Measurements from ENCODE around the gene PON3.

DNA sequence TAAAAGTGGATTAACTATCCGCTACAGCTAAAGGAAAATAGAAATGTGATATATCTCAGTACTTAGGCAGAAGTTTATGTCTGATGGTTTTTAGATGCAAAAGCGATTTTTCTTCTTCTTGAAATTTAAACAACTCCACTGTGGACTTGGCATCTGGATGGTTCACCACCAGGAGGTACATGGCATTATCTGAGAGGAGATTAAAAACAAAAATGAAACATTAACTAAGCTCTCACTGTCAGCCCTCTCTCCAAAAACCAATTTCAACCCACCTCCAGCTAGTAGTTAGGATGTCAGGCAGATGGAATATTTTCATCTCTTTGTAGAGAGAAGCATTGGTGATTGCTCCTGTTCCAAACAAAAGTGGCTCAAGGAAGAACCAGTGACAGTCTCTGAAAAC is 84.8 kb downstream of the PON3 start:
- TF ChIP-seq, protein P1, sequence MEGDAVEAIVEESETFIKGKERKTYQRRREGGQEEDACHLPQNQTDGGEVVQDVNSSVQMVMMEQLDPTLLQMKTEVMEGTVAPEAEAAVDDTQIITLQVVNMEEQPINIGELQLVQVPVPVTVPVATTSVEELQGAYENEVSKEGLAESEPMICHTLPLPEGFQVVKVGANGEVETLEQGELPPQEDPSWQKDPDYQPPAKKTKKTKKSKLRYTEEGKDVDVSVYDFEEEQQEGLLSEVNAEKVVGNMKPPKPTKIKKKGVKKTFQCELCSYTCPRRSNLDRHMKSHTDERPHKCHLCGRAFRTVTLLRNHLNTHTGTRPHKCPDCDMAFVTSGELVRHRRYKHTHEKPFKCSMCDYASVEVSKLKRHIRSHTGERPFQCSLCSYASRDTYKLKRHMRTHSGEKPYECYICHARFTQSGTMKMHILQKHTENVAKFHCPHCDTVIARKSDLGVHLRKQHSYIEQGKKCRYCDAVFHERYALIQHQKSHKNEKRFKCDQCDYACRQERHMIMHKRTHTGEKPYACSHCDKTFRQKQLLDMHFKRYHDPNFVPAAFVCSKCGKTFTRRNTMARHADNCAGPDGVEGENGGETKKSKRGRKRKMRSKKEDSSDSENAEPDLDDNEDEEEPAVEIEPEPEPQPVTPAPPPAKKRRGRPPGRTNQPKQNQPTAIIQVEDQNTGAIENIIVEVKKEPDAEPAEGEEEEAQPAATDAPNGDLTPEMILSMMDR (conservative IDR thresholded peaks at IDR 0.05; ENCODE audit: low read depth, low read length) = no peak
- TF ChIP-seq EZH2 (IDR thresholded peaks at IDR 0.05; ENCODE audit: low read length, unreplicated experiment) = no peak
- no peak for TF ChIP-seq EZH2phosphoT487 (IDR thresholded peaks at IDR 0.05; ENCODE audit: borderline replicate concordance, low read length)
